ENCODE measurements around the gene HBS1L. TPM values are rescaled to one million over a fixed set of nuclear protein-coding genes. Genes with fewer than 3 reads are reported as not detected.

HBS1L gene
- total and polyA plus RNA-seq, 9 of the 15 experiments (the other 6 are each of a cell fraction or from before 2014, with no cell fraction given) = 101 to 199 (median 145) TPM

- TF ChIP-seq DACH1 (IDR thresholded peaks at IDR 0.05; ENCODE audit: partially characterized antibody) (peak; percentile 82), SAP30 (IDR thresholded peaks at IDR 0.05; ENCODE audit: borderline replicate concordance, insufficient read depth, low read depth, low read length, poor library complexity, severe bottlenecking) (no peak), JUND (IDR thresholded peaks at IDR 0.05; ENCODE audit: borderline replicate concordance, low read depth, low read length) (no peak), JUND (tag; IDR thresholded peaks at IDR 0.05; ENCODE audit: borderline replicate concordance, low read depth, low read length) (0 out of 3 replicates have a peak, but pooled peaks have one; percentile 39), BMI1 (IDR thresholded peaks at IDR 0.05; ENCODE audit: low read length) (no peak), CSDE1 (IDR thresholded peaks at IDR 0.05) (no peak), GTF2E2 (tag; IDR thresholded peaks at IDR 0.05) (0 out of 2 replicates have a peak, but pooled peaks have one; percentile 7), ZNF584 (CRISPR knock-in tag; IDR thresholded peaks at IDR 0.05; ENCODE audit: low read depth) (no peak), SREBF1 (IDR thresholded peaks at IDR 0.05; ENCODE audit: borderline replicate concordance, low read depth, low read length) (no peak), MLLT1 (IDR thresholded peaks at IDR 0.05) (peak in 1 of 2 experiments; percentile 64; a peak in 2 of 4 replicates), ZFPM2 (CRISPR knock-in tag; IDR thresholded peaks at IDR 0.05) (no peak), CHCHD3 (CRISPR knock-in tag; IDR thresholded peaks at IDR 0.05) (no peak), NR2F6 (CRISPR knock-in tag; IDR thresholded peaks at IDR 0.05) (no peak), YBX1 (IDR thresholded peaks at IDR 0.05) (no peak), ZNF121 (CRISPR knock-in tag; conservative IDR thresholded peaks at IDR 0.05) (no peak), AFF1 (IDR thresholded peaks at IDR 0.05; ENCODE audit: low read depth in 1 of 2, partially characterized antibody in 2 of 2) (no peak), PTTG1 (tag; IDR thresholded peaks at IDR 0.05; ENCODE audit: low read depth) (no peak)
- TF ChIP-seq, protein P1, sequence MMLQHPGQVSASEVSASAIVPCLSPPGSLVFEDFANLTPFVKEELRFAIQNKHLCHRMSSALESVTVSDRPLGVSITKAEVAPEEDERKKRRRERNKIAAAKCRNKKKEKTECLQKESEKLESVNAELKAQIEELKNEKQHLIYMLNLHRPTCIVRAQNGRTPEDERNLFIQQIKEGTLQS (IDR thresholded peaks at IDR 0.05) = no peak
- TF ChIP-seq, protein P1 (CRISPR knock-in tag; conservative IDR thresholded peaks at IDR 0.05) = no peak
- TF ChIP-seq, protein P2, sequence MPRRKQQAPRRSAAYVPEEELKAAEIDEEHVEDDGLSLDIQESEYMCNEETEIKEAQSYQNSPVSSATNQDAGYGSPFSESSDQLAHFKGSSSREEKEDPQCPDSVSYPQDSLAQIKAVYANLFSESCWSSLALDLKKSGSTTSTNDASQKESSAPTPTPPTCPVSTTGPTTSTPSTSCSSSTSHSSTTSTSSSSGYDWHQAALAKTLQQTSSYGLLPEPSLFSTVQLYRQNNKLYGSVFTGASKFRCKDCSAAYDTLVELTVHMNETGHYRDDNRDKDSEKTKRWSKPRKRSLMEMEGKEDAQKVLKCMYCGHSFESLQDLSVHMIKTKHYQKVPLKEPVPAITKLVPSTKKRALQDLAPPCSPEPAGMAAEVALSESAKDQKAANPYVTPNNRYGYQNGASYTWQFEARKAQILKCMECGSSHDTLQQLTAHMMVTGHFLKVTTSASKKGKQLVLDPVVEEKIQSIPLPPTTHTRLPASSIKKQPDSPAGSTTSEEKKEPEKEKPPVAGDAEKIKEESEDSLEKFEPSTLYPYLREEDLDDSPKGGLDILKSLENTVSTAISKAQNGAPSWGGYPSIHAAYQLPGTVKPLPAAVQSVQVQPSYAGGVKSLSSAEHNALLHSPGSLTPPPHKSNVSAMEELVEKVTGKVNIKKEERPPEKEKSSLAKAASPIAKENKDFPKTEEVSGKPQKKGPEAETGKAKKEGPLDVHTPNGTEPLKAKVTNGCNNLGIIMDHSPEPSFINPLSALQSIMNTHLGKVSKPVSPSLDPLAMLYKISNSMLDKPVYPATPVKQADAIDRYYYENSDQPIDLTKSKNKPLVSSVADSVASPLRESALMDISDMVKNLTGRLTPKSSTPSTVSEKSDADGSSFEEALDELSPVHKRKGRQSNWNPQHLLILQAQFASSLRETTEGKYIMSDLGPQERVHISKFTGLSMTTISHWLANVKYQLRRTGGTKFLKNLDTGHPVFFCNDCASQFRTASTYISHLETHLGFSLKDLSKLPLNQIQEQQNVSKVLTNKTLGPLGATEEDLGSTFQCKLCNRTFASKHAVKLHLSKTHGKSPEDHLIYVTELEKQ (CRISPR knock-in tag; IDR thresholded peaks at IDR 0.05) = no peak
Measured at GRCh38 chr6:135097172-135097571, 42.5 kb upstream of the HBS1L start (continued).
